ENCODE data around the gene XG. TPM values are rescaled to one million over a fixed set of nuclear protein-coding genes. Genes with fewer than 3 reads are reported as not detected.
"Not testable (repeated sequence)": the region's sequence is repeated elsewhere in the genome, so short reads cannot be mapped to it uniquely, and the experiment has no call there.

Gene XG
- polyA plus RNA-seq, 1 experiment: 0.06 TPM

GRCh38 chrX:2751291-2751690, 549 bp upstream of the XG start:
- Histone ChIP-seq H3K36me3 (ENCODE audit: control insufficient read depth, insufficient read depth, low read length) (no peaks in the 10 kb centered on the region), H3K4me3 (ENCODE audit: low read depth, low read length) (no peak overlapping the region), H3K27me3 (ENCODE audit: control insufficient read depth, insufficient read depth, low read length) (no peaks in the 10 kb centered on the region)
- no peak for DNase-seq (ENCODE audit: low read depth)
- TF ChIP-seq CTCF (IDR thresholded peaks at IDR 0.05; ENCODE audit: insufficient read depth, low read depth, low read length): no peak
- ChIA-PET CTCF (no interaction called here), POLR2A (no interaction called here)

GRCh38 chrX:2752441-2752840, 601 bp downstream of the XG start:
- POLR2A ChIA-PET; H3K4me3 ChIP-seq (ENCODE audit: low read depth, low read length); CTCF ChIA-PET; H3K27me3 ChIP-seq (ENCODE audit: control insufficient read depth, insufficient read depth, low read length); H3K36me3 ChIP-seq (ENCODE audit: control insufficient read depth, insufficient read depth, low read length); DNase-seq (ENCODE audit: low read depth): not testable (repeated sequence)

- H3K36me3 ChIP-seq (ENCODE audit: control insufficient read depth, insufficient read depth, low read length); H3K4me3 ChIP-seq (ENCODE audit: low read depth, low read length); DNase-seq (ENCODE audit: low read depth); CTCF ChIA-PET; H3K27me3 ChIP-seq (ENCODE audit: control insufficient read depth, insufficient read depth, low read length); POLR2A ChIA-PET: not testable (repeated sequence)
Measured at GRCh38 chrX:2755163-2755715, 3.4 kb downstream of the XG start.

DNA sequence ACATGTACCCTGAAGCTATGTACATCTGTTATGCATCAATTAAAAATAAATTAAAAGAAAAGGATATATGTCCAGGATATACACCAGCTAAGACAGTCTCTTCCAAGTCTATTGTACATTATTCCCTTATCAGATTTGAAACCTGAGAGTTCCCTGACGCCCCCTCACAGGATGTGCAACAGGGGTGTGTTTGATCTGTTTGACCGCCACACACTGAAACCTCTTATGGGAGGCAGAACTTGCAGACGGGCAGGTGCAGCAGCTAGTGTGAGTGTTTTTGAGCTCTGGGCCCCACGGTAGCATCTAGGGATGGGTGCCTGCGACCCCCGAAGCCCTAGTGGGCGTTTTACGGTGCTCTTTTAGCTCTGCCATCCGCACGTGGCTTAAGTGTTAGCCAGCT, 4.7 kb downstream of the XG start:
- no peak for DNase-seq (ENCODE audit: low read depth)
- Histone ChIP-seq H3K36me3 (ENCODE audit: control insufficient read depth, insufficient read depth, low read length) (no peaks in the 10 kb centered on the region), H3K4me3 (ENCODE audit: low read depth, low read length) (no peak overlapping the region), H3K27me3 (ENCODE audit: control insufficient read depth, insufficient read depth, low read length) (no peaks in the 10 kb centered on the region)
- TF ChIP-seq CTCF (IDR thresholded peaks at IDR 0.05; ENCODE audit: insufficient read depth, low read depth, low read length): no peak
- ChIA-PET POLR2A (no interaction called here), CTCF (no interaction called here)

DNA sequence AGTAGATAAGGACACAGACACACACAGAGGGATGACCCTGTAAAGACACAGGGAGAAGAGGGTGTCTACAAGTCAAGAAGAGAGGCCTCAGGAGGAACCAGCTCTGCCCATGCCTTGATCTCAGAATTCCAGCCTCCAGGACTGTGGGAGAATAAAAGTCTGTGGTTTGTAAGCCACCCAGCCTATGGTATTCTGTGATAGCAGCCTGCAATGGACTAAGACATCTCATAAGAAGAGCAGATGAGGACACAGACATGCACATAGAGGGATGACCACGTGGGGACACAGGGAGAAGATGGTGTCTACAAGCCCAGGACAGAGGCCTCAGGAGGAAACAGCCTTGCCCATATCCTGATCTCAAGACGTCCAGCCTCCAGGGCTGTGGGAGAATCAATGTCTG, 9.4 kb downstream of the XG start:
- TF ChIP-seq CTCF (IDR thresholded peaks at IDR 0.05; ENCODE audit: insufficient read depth, low read depth, low read length): no peak
- no peak for DNase-seq (ENCODE audit: low read depth)
- no peak overlapping the region for H3K4me3 ChIP-seq (ENCODE audit: low read depth, low read length)
- POLR2A ChIA-PET: no interaction called here
- CTCF ChIA-PET: no interaction called here
- no peaks in the 10 kb centered on the region for H3K36me3 ChIP-seq (ENCODE audit: control insufficient read depth, insufficient read depth, low read length)
- no peaks in the 10 kb centered on the region for H3K27me3 ChIP-seq (ENCODE audit: control insufficient read depth, insufficient read depth, low read length)

DNA sequence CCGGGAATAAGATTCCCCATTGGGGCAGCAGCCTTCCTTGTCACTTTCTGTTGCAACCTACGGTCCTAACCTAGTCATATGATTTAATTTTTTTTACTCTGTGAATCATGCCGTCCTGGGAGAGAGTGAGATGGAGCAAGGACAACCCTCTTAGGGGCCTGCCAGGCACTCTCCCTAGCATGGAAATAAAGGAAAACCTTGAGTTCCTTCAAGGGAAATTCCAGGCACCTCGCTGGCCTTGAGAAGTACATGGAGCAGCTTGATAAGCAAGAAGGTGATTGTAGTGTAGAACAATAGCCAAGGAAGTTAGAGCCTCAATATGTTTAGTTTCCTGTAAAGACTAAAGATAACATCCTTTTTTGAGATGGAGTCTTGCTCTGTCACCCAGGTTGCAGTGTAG, 10.8 kb downstream of the XG start:
- DNase-seq (ENCODE audit: low read depth); H3K27me3 ChIP-seq (ENCODE audit: control insufficient read depth, insufficient read depth, low read length); POLR2A ChIA-PET; H3K4me3 ChIP-seq (ENCODE audit: low read depth, low read length); H3K36me3 ChIP-seq (ENCODE audit: control insufficient read depth, insufficient read depth, low read length); CTCF ChIA-PET: not testable (repeated sequence)

DNA sequence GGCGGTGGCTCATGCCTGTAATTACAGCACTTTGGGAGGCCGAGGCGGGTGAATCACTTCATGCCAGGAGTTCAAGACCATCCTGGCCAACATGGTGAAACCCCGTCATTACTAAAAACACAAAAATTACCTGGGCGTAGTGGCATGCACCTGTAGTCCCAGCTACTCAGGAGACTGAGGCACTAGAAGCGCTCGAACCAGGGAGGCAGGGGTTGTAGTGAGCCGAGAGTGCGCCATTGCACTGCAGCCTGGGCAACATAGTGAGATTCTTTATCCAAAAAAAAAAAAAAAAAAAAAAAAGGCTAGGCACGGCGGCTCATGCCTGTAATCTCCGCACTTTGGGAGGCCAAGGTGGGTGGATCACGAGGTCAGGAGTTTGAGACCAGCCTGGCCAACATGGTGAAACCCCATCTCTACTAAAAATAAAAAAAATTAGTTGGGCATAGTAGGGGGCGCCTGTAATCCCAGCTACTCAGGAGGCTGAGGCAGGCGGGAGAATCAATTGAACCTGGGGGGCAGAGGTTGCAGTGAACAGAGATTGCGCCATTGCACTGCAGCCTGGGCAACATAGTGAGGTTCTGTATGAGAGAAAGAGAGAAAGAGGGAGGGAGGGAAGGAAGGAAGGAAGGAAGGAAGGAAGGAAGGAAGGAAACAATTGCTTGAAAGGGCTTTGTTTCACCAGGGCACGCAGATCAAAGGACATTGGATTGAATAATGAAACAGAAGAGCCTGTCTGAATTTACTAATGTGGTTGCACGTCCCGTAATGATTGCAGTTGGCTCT, 13.1 kb downstream of the XG start:
- H3K4me3 ChIP-seq (ENCODE audit: low read depth, low read length); H3K27me3 ChIP-seq (ENCODE audit: control insufficient read depth, insufficient read depth, low read length); CTCF ChIA-PET; H3K36me3 ChIP-seq (ENCODE audit: control insufficient read depth, insufficient read depth, low read length); DNase-seq (ENCODE audit: low read depth); POLR2A ChIA-PET: not testable (repeated sequence)
